DMS53 (cell line): ENCODE data around the gene GABRA5.
"Not testable (repeated sequence)": the region's sequence is repeated elsewhere in the genome, so short reads cannot be mapped to it uniquely, and the experiment has no call there.

Source experiments
- DNase-seq: peaks from one replicate; lab custom pipeline; 2025; lab: John Stamatoyannopoulos, UW

GABRA5 gene

GRCh38 chr15:26866298-26867199, at the start of gene GABRA5:
Gene GABRA5 (plus strand): TSS chr15:26867062. CDS start chr15:26869249, 2,187 bp downstream.
- peak; percentile 6 for DNase-seq

DNA sequence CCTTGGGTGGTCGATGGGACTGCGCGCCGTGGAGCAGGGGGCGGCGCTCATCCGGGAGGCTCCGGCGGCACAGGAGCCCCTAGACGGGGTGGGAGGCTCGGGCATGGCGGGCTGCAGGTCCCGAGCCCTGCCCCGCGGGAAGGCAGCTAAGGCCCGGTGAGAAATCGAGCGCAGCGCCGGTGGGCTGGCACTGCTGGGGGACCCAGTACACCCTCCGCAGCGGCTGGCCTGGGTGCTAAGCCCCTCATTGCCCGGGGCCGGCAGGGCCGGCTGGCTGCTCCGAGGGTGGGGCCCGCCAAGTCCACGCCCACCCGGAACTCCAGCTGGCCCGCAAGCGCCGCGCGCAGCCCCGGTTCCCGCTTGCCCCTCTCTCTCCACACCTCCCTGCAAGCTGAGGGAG, 35.7 kb upstream of the GABRA5 start:
- DNase-seq: not testable (repeated sequence)

GRCh38 chr15:26831951-26832350, 34.9 kb upstream of the GABRA5 start:
- no peak for DNase-seq

- peak; percentile 33 for DNase-seq
Measured at GRCh38 chr15:26838742-26839460, 28.0 kb upstream of the GABRA5 start.

- DNase-seq: no peak
Measured at GRCh38 chr15:26841514-26841913, 25.3 kb upstream of the GABRA5 start.

DNA sequence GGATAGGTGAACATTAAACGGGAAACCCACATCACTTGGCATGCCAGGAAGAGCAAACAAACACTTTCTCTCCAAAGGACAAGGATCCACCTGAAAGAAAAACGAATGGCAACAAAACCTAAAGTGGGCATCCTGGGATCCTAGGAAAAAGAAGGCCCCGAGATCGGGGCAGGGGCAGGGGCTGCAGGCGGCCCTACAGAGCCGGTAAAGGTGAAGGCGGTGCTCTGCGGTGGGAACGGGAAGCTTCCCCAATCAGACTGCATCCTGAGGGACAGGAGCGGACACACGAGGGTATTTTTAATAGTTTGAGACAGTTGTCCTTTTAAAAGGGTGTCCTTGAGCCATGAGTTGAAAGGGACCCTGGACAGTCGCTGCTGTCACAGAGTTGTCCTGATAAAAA, 24.9 kb upstream of the GABRA5 start:
- DNase-seq: no peak

- no peak for DNase-seq
Measured at GRCh38 chr15:26842391-26842790, 24.5 kb upstream of the GABRA5 start.

GRCh38 chr15:26844901-26845300, 22.0 kb upstream of the GABRA5 start:
- no peak for DNase-seq

GRCh38 chr15:26848498-26848897, 18.4 kb upstream of the GABRA5 start:
- DNase-seq: no peak

DNA sequence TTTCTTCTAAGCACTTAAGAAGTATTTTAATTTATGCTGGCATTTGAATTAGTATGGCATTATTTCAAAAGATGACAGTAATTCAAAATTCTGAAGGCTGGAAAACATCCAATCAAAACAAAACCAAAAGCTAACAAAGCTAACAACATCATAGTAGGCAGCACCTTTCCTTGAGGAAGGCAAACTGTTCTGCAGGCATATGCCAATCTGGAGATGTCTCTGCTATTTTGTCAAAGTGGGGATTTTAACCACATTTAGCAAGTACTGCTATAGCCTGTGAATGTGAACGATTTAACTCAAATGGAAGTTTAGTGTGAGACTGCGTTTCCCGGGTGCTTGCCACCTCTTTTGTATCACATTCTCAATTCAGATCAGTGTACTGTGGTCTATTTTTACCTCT, 16.7 kb upstream of the GABRA5 start:
- no peak for DNase-seq

DNA sequence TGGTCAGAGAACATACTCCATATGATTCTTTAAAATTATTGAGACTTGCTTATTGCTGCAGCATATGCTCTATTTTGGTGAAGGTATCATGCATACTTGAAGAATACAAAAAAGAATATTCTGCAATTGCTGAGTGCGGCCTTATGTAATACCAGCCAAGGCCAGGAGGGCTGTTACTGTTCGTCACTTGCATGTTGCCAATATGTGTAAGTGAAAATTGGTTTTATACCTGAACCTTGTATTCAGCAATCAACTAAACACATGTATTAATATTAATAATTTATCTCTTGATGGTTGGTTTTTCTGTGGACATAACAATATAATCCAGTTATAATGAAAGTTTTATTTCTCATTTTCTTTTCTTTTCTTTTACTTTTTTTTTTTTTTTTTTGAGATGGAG, 13.9 kb upstream of the GABRA5 start:
- DNase-seq: no peak

DNA sequence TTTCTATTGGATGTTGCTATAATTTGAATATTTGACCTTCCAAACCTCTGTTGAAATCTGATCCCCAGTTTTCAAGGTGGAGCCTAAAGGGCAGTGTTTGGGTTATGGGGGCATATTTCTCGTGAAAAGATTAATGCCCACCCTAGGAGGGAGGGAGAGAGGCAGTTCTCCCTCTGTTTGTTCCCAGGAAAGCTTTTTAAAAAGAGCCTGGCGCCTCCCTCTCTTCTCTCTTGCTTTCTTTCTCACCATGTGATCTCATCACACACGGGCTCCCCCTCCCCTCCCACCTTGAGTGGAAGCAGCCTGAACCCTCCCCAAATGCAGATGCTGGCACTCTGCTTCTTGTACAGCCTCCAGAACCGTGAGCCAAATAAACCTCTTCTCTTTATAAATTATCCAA, 12.4 kb upstream of the GABRA5 start:
- DNase-seq: no peak

DNA sequence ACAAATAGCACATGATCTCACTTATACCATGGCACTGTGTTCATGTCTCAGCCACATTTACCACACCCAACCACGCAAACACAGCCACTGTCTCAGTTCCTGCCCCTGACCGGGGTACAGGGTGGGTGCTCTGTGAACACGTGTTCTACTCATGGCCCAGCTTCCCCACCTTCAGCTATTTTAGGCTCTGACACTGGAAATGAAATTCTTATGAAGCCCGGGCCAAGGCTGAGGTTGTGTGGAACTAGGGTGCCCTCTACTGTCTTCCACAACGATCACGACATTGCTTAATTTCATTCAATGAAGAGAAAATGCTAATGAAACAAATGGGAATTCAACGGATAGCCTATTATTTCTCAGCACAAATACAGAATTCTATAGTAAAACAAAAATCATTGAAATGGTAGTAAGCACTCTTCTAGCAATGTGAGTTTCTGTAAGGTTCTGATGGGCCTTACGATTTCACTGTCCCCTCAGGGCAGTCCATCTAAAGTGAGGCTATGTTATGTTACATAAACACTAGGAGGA, 2.1 kb upstream of the GABRA5 start:
- DNase-seq: peak; percentile 52

DNA sequence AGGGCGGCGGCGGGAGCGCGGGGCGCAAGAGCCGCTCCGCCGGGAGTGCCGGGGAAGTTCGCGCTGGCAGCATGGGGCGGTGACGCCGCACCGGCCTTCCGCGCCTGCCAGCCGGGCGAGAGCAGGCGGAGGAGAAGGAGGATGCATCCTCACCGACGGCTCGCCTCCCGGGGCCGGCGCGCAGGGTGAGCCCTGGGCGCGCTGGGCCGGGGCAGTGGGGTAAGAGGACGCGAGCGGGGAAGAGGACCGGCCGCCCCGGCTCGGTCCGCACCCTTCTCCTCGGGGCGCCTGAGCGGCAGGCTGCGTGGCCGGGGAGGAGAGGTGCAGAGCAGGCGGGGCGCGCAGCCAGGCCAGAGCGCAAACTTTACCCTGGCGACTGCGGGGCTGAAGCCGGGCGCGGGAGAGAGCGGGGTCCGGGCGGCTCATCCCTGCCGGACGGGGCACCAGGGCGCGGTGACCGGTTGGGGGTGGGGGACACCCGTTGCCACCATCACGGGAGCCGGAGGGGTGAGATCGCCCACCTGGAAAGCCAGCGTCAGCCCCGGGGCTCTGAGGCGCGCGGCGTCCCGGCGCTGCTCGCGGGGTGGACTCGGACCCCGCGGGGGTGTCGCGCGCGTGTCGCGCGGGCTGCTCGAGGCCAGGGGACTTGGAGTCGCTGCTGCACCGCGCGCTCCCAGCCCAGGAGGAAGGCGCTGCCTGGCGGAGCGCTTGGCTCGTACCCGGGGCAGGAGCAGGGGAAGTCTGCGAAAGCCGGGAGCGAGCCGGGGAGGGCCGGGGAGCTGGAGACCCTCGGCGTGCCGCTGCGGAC, 542 bp downstream of the GABRA5 start:
- no peak for DNase-seq

DNA sequence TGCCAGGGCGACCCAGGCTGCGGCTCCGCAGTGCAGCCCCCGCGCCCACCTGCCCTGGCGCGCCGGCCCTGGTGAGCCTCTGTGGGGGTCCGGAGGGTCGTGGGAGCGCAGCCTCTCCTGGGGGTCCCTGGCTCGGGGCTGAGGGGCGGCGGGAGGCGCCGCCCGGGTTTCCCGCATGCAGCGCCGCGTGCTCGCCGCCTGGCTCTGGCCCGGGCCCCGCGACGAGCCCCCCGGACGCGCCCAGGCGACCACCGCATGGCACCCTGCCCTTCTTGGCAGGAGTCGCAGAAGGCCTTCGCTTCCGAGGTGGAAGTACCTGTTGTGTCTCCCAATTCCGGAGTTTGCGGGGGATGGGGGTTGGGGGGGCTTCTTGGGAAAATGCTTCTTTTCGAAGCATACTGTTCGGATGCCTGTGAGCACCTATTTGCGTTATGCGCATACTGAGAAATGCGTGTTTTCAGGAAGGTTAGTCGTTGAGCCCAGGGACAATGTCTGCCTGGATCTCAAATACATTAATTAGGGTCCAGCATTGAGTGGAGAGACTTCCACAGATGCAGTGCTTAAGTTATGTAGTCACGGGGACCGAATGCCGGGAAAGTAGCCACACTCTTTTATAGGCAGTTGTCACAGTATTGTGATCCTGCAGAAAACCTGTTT, 1.3 kb downstream of the GABRA5 start:
- DNase-seq: no peak

DNA sequence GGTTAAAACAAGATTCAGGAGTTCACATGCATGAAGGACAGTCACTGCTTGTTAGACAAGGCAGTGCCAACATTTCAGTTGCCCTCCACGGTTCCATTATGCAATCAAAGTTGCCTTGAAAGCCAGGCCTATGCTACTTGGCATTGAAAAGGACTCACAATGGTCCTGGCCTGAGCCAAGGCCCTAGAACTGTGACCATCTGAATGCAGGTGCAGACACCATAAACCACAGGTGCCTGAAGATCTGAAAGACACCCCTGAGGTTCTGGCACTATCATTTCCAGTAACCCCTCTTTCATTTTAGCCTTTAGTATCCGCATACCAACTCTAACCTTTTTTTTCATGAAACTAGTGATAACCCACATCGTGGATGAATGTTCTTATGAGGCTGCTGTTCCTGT, 2.8 kb downstream of the GABRA5 start:
- no peak for DNase-seq

DNA sequence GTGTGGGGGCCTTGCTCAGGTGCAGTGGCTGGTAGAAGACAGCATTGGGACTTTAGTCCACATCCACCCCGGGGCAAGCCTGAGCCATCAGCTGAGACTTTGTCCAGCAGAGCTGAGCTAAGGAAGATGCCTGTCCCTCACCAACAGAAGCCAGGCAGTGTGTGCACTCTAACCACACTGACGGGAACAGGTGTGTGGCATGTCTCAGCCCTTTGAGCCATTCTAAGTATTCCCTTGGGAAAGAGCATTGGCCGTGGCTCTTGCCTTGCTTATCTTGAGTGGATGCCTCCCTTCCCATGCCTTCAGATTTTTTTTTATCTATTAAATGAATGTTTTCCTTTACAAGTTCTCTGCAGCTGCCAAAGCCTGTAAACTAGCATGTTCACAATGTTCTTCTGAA, 3.5 kb downstream of the GABRA5 start:
- DNase-seq: no peak

- no peak for DNase-seq
Measured at GRCh38 chr15:26872206-26872605, 5.3 kb downstream of the GABRA5 start.

GRCh38 chr15:26873846-26874245, 7.0 kb downstream of the GABRA5 start:
- no peak for DNase-seq

GRCh38 chr15:26874774-26875475, 8.1 kb downstream of the GABRA5 start:
- no peak for DNase-seq

GRCh38 chr15:26875476-26875850, 8.6 kb downstream of the GABRA5 start:
- DNase-seq: no peak
